Mucosa of rectum (tissue), 2 donors: Measurements from ENCODE around the gene TFDP1.

Source experiments
- H3K27ac ChIP-seq, 2 donors: one replicate each; pipeline ENCODE4 v1.7.0; 2013; ENCODE audit warnings: inconsistent platforms in 2 of 2, low read depth in 2 of 2, low read length in 2 of 2
- H3K27me3 ChIP-seq, 2 donors: one replicate each; pipeline ENCODE4 v1.7.0; 2013; ENCODE audit warnings: low read length in 2 of 2; ENCODE audit not compliant: control insufficient read depth in 2 of 2, insufficient read depth in 2 of 2
- H3K36me3 ChIP-seq, 2 donors: one replicate each; pipeline ENCODE4 v1.7.0; 2013; ENCODE audit warnings: low read length in 2 of 2; ENCODE audit not compliant: control insufficient read depth in 2 of 2, insufficient read depth in 2 of 2
- H3K4me1 ChIP-seq, 2 donors: one replicate each; pipeline ENCODE4 v1.7.0; 2013; ENCODE audit warnings: low read length in 2 of 2, mild to moderate bottlenecking in 1 of 2; ENCODE audit not compliant: control insufficient read depth in 2 of 2, insufficient read depth in 2 of 2
- H3K4me3 ChIP-seq, 2 donors: one replicate each; pipeline ENCODE4 v1.7.0; 2013; ENCODE audit warnings: low read length in 2 of 2
- H3K9ac ChIP-seq, 2 donors: one replicate each; pipeline ENCODE4 v1.7.0; 2013; ENCODE audit warnings: low read length in 2 of 2, low read depth in 1 of 2, mild to moderate bottlenecking in 1 of 2
- H3K9me3 ChIP-seq, 2 donors: one replicate each; pipeline ENCODE4 v1.7.0; 2013; ENCODE audit warnings: low read length in 2 of 2; ENCODE audit not compliant: control insufficient read depth in 2 of 2
- donor health status: healthy.
- donor health status: Normal muscosa, but diverticular disease.

TFDP1 gene

GRCh38 chr13:113597391-113598080 is 13.0 kb downstream of the TFDP1 start:
- peaks cover 19 to 24% of the 10 kb centered on the region in 2 donors for H3K36me3 ChIP-seq

DNA sequence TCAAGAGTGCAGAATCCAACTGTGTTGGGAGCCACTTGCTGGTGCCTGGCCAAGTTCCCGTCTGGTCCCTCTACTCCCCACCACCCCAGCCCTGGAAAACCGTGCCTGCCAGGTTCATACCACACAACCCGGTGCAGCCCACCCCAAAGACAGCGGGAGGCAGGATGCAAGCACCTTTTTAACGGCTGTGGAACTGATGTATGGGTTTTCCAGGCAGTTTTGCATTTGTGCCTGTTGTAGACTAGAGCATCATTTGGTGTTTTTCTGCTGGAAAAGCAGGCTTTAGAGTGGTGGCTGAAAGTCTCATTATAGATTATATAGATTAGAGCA is 13.5 kb downstream of the TFDP1 start:
- Histone ChIP-seq H3K9ac (no peak overlapping the region), H3K4me1 (no peaks in the 10 kb centered on the region), H3K9me3 (no peaks in the 10 kb centered on the region), H3K36me3 (peaks cover 17 to 23% of the 10 kb centered on the region in 2 donors), H3K27ac (no peak overlapping the region), H3K27me3 (no peaks in the 10 kb centered on the region), H3K4me3 (no peak overlapping the region)

More at GRCh38 chr13:113597391-113598080, 13.0 kb downstream of the TFDP1 start:
- no peak overlapping the region for H3K27ac ChIP-seq
- no peaks in the 10 kb centered on the region for H3K27me3 ChIP-seq
- no peak overlapping the region for H3K4me3 ChIP-seq
- no peaks in the 10 kb centered on the region for H3K9me3 ChIP-seq
- H3K4me1 ChIP-seq: no peaks in the 10 kb centered on the region
- H3K9ac ChIP-seq: no peak overlapping the region

GRCh38 chr13:113598481-113598880 is 13.9 kb downstream of the TFDP1 start:
- H3K27me3 ChIP-seq: no peaks in the 10 kb centered on the region
- H3K4me3 ChIP-seq: no peak overlapping the region
- peaks cover 17 to 23% of the 10 kb centered on the region in 2 donors for H3K36me3 ChIP-seq
- no peak overlapping the region for H3K27ac ChIP-seq
- no peaks in the 10 kb centered on the region for H3K9me3 ChIP-seq
- H3K9ac ChIP-seq: no peak overlapping the region
- H3K4me1 ChIP-seq: no peaks in the 10 kb centered on the region

DNA sequence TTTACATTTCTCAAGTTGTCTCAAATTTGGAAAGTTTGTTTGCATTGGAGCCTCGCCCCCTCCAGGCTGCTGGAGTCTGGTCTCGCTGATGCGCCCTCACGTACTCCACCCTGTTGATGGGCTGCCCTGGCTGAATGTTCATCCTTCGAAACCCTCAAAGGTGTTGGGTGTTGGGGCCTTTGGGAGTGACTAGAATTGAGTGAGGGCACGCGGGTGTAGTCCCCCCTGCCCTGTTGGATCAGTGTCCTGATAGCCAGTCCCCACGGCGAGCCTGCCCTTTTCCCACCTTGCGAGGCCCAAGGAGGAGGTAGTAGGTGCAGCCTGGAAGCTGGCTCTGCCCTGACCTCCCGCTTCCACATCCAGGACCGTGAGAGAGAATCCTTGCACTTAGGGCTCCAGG is 14.8 kb downstream of the TFDP1 start:
- no peaks in the 10 kb centered on the region for H3K4me1 ChIP-seq
- no peak overlapping the region for H3K4me3 ChIP-seq
- H3K27me3 ChIP-seq: no peaks in the 10 kb centered on the region
- H3K9me3 ChIP-seq: no peaks in the 10 kb centered on the region
- no peak overlapping the region for H3K27ac ChIP-seq
- H3K9ac ChIP-seq: no peak overlapping the region
- peaks cover 17 to 23% of the 10 kb centered on the region in 2 donors for H3K36me3 ChIP-seq

DNA sequence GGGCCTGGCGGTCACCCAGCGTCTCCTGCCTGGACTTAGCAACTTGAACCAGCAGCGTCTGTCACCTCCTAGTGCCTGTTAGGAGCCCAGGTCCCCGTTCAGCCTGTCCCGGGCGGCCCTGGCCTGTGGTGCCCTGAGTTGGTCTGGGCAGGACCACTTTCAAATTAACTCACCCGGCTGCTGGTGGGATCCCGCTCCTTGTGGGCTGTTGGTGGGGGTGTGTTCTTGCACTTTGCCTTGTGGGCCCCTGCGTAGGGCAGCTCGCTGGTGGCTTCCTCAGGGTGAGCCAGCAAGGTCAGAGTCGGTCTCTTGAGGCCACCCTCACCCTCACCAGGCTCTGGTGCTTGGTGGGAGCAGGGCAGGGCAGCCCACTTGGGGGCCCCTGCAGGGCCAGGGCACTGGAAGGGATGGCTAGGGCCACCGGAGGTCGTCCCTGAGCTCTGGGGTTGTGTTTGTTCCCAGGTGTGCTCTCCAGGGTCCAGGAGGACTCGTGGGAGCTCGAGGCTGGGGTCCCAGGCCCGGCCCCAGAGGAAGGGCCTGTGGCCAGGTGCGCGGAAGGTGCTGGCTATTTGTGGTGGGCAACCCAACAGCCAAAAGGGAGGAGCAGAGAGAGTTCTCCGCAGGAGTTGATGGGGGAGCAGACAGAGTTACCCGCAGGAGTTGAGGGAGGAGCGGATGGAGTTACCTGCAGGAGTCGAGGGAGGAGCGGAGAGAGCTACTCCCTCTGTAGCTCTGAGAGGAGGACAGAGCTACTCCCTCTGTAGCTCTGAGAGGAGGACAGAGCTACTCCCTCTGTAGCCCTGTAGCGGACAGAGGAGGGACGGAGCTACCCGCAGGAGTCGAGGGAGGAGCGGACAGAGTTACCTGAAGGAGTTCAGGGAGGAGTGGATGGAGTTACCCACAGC is 16.9 kb downstream of the TFDP1 start:
- H3K9me3 ChIP-seq: no peaks in the 10 kb centered on the region
- no peak overlapping the region for H3K4me3 ChIP-seq
- H3K36me3 ChIP-seq: peaks cover 9 to 19% of the 10 kb centered on the region in 2 donors
- no peaks in the 10 kb centered on the region for H3K27me3 ChIP-seq
- H3K4me1 ChIP-seq: no peaks in the 10 kb centered on the region
- H3K9ac ChIP-seq: no peak overlapping the region
- no peak overlapping the region for H3K27ac ChIP-seq

- Histone ChIP-seq H3K9ac (no peak overlapping the region), H3K27me3 (no peaks in the 10 kb centered on the region), H3K4me1 (no peaks in the 10 kb centered on the region), H3K4me3 (no peak overlapping the region), H3K27ac (no peak overlapping the region), H3K36me3 (peaks cover 6 to 12% of the 10 kb centered on the region in 2 donors), H3K9me3 (no peaks in the 10 kb centered on the region)
Observed at GRCh38 chr13:113602291-113602988, 17.9 kb downstream of the TFDP1 start.

DNA sequence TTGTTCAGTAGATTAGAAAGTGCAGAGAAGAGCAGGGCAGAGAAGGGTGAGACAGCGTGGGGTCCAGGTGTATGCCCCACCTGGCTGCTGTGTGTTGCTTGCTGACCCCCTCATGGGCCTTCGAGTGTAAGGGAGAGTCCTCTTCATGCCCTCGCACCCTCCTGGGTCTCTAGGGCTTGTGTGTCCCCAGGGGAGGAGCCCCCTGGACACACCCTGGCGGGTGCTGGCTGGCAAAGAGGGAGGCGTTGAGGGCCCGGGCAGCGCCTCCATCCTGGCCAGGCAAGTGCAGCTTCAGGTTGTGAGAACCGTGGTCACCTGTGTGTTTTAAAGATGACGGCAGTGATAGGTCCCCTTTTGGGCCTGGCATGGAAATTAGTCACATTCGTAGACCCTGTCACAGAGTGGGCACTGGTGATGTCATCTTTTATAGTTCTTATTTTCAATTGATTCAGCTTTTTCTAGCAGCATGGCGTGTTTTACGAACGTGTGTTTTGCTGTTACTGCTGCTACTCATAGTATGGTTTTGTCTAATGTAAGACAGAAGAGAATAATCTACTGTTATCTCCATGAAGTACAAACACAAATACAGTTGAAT is 18.7 kb downstream of the TFDP1 start:
- H3K9me3 ChIP-seq: no peaks in the 10 kb centered on the region
- H3K27me3 ChIP-seq: no peaks in the 10 kb centered on the region
- no peak overlapping the region for H3K9ac ChIP-seq
- no peak overlapping the region for H3K4me3 ChIP-seq
- no peaks in the 10 kb centered on the region for H3K4me1 ChIP-seq
- H3K27ac ChIP-seq: no peak overlapping the region
- H3K36me3 ChIP-seq: peaks cover 4% of the 10 kb centered on the region in 2 donors

- H3K9me3 ChIP-seq: no peaks in the 10 kb centered on the region
- no peak overlapping the region for H3K4me3 ChIP-seq
- H3K27me3 ChIP-seq: no peaks in the 10 kb centered on the region
- H3K9ac ChIP-seq: no peak overlapping the region
- no peak overlapping the region for H3K27ac ChIP-seq
- no peaks in the 10 kb centered on the region for H3K4me1 ChIP-seq
- H3K36me3 ChIP-seq: peaks cover 4% of the 10 kb centered on the region in 2 donors
Observed at GRCh38 chr13:113604186-113604585, 19.6 kb downstream of the TFDP1 start.

DNA sequence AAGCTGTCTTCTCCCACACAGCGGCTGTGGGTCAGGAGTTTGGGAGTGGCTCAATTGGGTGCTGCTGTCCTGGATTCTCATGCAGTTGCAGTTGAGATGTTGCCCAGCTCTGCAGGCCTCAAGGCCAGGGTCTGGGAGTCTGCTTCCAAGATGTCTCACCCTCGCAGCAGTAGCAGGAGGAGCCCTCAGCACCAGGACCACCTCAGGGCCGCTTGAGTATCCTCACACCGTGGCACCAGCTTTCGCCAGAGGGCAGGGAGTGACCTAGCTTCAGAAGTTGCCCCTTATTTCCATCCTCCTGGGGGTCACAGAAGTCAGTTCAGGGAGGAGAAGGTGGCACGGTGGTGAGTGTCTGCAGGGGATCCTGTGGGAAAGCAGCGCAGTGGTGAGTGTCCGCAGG is 20.9 kb downstream of the TFDP1 start:
- Histone ChIP-seq H3K9ac (no peak overlapping the region), H3K27me3 (no peaks in the 10 kb centered on the region), H3K36me3 (peaks cover 3 to 6% of the 10 kb centered on the region in 2 donors), H3K27ac (no peak overlapping the region), H3K4me3 (no peak overlapping the region), H3K4me1 (no peaks in the 10 kb centered on the region), H3K9me3 (no peaks in the 10 kb centered on the region)
